ENCODE data around the gene TFAM. TPM values are rescaled to one million over a fixed set of nuclear protein-coding genes. Genes with fewer than 3 reads are reported as not detected.

TFAM gene
- polyA plus RNA-seq (2013, experiment 1 of 2; ENCODE audit: insufficient read length), result 19.8 TPM
- 21.6 TPM for polyA plus RNA-seq (2013, experiment 2 of 2; ENCODE audit: insufficient read length)

DNA sequence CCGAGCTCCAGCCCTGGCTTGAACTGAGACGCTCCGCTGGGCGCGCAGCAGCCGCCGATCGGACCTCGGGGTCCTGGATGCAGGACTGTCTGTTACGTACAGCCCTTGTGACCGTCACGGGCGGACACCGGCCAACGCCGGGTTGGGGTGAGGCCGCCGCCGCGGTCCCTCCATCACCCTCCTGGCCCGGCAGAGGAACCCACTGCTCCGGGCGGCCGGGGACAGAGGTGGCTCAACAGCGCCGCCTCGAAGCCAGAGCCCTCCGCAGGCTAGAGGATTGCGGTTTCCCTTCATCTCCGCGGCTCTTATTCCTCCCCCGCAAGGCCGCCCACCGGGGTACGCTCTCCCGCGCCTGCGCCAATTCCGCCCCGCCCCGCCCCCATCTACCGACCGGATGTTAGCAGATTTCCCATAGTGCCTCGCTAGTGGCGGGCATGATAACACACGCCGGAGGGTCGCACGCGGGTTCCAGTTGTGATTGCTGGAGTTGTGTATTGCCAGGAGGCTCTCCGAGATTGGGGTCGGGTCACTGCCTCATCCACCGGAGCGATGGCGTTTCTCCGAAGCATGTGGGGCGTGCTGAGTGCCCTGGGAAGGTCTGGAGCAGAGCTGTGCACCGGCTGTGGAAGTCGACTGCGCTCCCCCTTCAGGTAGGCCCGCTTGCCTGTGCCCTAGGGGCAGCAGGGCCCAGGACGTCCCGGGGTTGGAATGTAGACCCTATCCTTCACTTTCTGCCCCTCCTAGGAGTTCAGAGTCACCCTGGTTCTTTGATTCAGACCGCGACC lies at the start of gene TFAM:
TSS of gene TFAM (plus strand) at position 412 of the 785 bp plus-strand sequence. CDS start at position 550, 138 bp downstream.
- peak; percentile 95 for DNase-seq

GRCh38 chr10:58336242-58336641 lies 49.0 kb upstream of the TFAM start:
- DNase-seq, result no peak

DNA sequence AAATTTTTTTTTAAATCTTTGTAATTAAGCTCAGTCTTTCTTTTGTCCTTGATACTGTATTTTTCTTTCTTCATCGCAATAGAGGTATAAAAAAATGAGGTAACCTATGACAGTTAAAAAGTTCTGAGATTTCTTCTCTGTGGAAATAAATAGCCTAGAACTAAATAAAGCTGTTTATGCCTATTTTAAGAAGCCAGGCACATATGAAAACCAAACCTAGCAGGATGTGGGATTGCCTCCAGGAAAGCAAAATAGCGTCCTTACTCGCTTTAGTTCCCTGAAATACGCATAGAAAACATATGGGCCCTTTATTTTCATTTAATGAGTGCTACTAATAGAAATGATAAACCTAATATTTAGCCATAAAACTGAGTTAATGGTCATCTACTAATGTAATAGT lies 43.8 kb upstream of the TFAM start:
- DNase-seq, result no peak

GRCh38 chr10:58341947-58342346 lies 43.3 kb upstream of the TFAM start:
- no peak for DNase-seq

- no peak for DNase-seq
Measured at GRCh38 chr10:58347967-58348366, 37.2 kb upstream of the TFAM start.

- no peak for DNase-seq
Measured at GRCh38 chr10:58348571-58349033, 36.6 kb upstream of the TFAM start.

DNA sequence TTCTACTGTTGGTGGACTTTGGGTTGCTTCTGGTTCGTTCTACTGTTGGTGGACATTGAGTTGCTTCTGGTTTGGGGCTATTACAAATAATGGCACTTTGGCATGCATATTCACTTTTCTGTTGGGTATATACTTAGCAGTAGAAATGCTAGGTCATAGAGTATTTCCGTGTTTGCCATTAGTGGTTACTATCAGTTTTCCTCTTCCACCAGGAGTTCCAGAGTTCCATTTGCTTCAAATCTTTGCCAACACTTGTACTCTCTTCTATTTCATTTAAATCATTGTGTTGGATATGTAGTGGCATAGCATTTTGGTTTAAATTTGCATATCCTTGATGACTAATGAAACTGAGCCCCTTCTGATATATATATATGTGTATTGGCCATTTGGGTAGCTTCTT lies 35.2 kb upstream of the TFAM start:
- no peak for DNase-seq

DNA sequence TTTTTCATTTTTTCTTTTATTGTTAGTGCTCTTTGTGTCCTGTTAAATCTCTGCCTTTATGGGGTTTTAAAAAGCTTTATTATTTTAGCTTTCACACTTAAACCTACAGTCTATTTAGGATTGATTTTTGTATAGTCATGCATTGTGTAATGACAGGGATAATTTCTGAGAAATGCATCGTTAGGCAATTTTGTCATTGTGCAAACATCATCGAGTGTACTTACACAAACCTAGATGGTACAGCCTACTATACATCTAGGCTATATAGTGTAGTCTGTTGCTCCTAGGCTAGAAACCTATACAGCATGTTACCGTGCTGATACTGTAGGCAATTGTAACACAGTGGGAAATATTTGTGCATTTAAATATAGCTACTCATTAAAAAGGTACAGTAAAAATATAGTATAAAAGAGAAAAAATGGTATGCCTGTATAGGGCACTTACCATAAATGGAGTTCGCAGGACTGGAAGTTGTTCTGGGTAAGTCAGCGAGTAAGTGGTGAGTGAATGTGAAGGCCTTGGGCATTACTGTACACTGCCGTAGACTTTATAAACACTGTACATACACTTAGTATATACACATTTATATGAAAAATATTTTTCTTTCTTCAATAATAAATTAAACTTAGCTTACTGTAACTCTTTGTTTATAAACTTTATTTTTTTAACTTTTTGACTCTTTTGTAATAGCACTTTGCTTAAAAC lies 34.4 kb upstream of the TFAM start:
- peak; percentile 15 for DNase-seq

DNA sequence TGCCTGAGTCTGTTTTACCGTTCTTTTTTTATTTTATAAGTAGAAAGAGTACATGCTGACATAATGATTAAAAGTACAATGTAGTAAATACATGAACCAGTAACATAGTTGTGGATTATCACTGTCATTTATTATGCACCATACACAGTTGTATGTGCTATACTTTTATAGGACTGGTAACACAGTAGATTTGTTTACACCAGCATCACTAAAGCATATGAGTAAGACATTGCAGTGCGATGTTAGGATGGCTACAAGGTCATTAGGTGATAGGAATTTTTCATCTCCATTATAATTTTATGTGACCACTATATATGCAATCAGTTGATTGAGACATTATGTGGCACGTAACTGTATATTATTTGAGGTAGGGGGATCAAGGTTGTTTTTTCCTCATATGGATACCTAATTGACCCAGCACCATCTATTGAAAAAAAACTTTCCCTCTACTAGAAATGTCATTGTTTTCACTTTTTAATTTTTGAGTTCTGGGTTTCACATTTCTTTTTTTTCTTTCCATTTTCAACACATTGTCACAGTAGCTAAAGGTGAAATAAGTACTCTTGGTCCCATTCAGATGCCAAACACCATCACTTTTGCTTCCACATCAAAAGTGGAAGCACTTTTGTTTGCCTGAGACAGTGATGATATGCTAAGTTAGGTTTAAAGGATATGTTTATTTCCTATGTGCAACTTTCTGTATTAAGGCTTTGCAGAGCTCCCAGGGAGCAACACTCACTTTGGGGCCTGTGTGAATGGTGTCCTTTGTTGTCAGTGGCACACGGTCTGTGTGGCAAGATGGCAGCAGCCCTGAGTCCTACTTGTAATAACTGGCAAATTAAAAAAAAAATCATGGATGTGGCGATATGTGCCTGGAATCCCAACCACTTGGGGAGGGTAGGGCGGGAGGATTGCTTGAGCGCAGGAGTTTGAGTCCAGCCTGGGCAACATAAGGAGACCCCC lies 33.3 kb upstream of the TFAM start:
- DNase-seq, result no peak

GRCh38 chr10:58352956-58353610 lies 32.1 kb upstream of the TFAM start:
- peak; percentile 29 for DNase-seq

DNA sequence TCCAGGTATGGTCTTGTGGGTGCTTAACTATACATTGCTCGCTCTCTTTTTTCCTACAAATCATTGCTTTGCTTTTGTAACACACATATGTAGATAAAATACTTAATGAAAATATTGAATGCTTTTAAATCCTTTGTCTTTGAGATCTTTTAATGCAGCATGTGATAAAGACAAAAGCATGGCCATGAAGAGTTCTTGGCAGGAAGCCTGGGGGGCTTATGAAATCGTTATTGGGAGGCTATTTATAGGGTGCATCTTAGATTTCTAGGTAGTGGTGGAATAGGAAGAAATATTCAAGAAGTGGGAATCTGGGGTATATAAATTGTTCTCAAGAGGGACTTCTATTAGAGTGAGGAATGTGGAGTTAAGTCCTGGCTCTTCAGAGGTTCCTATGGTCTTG lies 28.5 kb upstream of the TFAM start:
- no peak for DNase-seq

GRCh38 chr10:58358314-58358933 lies 26.8 kb upstream of the TFAM start:
- DNase-seq, result no peak

- DNase-seq, result no peak
Measured at GRCh38 chr10:58358947-58359346, 26.3 kb upstream of the TFAM start.

DNA sequence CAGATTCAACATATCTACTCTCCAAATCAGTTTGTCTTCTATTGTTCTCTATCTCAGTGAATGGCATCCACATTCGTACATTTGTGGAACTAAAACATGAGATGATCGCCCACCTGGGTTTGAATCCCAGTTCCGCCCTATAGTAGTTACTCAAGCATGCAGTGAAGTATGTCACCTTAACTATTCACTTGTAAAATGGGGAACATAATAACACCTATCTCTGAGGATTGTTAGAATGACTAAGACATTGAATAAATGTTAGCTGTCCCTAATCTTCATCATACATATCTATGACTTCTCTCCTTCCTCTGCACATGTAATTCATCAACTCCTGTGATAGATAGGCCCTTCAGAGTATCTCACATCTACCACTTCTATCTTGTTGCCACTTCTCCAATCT lies 25.7 kb upstream of the TFAM start:
- DNase-seq, result no peak

DNA sequence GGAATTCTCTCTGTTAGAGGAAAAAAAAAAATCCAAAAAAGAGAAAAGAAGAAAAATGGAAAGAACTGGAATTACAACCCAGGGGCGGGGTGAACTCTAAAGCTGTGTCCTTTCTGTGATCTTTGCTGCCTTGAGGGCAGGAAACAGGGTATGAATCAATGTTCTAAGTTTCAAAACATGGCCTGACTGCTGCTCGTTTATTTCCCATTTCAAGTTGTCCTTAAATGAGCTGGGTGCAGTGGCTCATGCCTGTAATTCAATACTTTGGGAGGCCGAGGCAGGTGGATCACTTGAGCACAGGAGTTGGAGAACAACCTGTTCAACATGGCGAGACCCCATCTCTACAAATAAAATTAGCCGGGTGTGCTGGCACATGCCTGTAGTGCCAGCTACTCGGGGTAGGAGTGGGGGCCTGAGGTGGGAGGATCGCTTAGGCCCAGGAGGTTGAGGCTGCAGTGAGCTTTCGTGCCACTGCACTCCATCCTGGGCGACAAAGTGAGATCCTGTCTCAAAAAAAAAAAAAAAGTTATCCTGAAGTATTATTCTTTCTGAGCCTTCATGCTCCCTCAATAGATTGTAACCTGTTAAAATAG lies 24.7 kb upstream of the TFAM start:
- DNase-seq, result no peak

DNA sequence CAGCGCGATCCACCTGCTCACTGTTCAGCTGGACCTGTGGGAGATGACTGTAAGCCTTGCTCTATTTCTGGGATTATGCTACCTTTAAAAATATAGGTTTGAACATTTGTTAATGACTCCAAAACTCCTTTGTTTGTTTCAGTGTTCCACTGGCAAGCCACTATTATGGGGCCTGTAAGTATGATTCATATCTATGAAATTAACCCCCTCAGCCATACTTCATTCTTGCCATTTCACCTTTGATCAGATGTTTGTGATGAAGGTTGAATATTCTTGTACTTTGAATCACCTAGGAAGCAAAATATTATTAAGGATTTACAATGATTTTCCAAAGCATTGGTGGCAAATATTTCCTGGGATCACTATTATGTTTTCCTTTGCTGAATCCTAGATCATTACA lies 23.9 kb upstream of the TFAM start:
- DNase-seq, result no peak

GRCh38 chr10:58362027-58362789 lies 23.0 kb upstream of the TFAM start:
- no peak for DNase-seq

GRCh38 chr10:58367069-58367468 lies 18.1 kb upstream of the TFAM start:
- no peak for DNase-seq

GRCh38 chr10:58371473-58371872 lies 13.7 kb upstream of the TFAM start:
- DNase-seq, result no peak
